ENCODE data around the gene ERFL. TPM values are rescaled to one million over a fixed set of nuclear protein-coding genes. Genes with fewer than 3 reads are reported as not detected.

ERFL gene
- polyA plus RNA-seq, 1 of the 3 experiments (the other 2 are of a cell fraction): 0.07 TPM

DNA sequence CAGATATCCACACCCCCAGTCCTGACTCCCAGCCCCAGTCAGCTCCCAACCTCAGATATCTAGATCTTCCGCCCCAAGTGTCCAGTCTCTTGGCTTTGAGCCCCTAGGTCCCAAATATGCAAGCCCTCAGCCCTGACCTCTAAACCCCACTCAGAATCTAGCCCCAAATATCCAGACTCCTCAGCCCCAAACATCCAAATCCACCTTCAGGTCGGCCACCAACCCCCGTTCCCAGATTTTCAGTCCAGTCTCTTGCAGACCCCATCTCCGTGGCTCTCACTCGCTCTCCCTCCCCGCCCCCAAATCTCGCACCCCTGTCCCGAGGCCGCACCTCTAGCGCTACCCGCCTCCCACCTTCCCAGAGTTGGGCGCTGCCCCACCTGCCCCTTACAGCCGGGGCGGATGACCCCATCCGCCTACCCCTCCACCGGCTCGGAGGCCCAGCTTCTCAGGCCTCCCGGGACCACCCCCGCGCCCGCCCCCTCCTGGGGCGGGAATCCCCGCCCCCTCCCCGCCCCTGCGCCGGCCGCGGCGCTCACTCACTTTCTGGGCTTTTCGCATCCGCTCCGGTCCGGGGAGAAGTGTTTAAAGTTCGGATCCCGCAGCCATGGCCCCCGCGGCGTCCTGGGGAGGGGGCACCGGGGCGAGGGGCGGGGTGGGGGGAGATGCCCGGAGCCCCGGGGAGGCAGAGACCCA, 604 bp downstream of the ERFL start:
- Histone ChIP-seq H3K4me2 (peak overlapping the region; percentile 93), H3K9me3 (no peaks in the 10 kb centered on the region), H3K36me3 (replicated peaks in 1 of 2; ENCODE audit: control insufficient read depth in 1 of 2, insufficient read depth in 2 of 2, low read length in 1 of 2) (no peaks in the 10 kb centered on the region), H3K9ac (no peak overlapping the region), H3K27me3 (ENCODE audit: insufficient read depth) (peaks cover 19% of the 10 kb centered on the region), H3K4me1 (ENCODE audit: control insufficient read depth in 1 of 2, insufficient read depth in 2 of 2, low read depth in 1 of 2, low read length in 1 of 2) (peaks cover 0 to 10% of the 10 kb centered on the region in 2 experiments; a peak in 2 of 4 replicates), H3K79me2 (ENCODE audit: insufficient read depth) (no peaks in the 10 kb centered on the region), H3K9me2 (no peaks in the 10 kb centered on the region), H4K20me1 (ENCODE audit: insufficient read depth) (no peaks in the 10 kb centered on the region), H3F3A (replicated peaks; ENCODE audit: insufficient read depth) (no peaks in the 10 kb centered on the region), H3K27ac (ENCODE audit: low read depth in 2 of 2, low read length in 1 of 2) (no peak overlapping the region), H3K4me3 (ENCODE audit: low read depth in 2 of 2, low read length in 1 of 2) (peak overlapping the region; percentile 47 to 51), H2AFZ (ENCODE audit: low read depth) (peak overlapping the region; percentile 22; the same call in 1 of the 2 replicates)
- peak; percentile 79 for DNase-seq
- POLR2A ChIA-PET: no interaction called here
- TF ChIP-seq FOXM1 (IDR thresholded peaks at IDR 0.05; ENCODE audit: low read depth): no peak
- TF ChIP-seq, protein P1, sequence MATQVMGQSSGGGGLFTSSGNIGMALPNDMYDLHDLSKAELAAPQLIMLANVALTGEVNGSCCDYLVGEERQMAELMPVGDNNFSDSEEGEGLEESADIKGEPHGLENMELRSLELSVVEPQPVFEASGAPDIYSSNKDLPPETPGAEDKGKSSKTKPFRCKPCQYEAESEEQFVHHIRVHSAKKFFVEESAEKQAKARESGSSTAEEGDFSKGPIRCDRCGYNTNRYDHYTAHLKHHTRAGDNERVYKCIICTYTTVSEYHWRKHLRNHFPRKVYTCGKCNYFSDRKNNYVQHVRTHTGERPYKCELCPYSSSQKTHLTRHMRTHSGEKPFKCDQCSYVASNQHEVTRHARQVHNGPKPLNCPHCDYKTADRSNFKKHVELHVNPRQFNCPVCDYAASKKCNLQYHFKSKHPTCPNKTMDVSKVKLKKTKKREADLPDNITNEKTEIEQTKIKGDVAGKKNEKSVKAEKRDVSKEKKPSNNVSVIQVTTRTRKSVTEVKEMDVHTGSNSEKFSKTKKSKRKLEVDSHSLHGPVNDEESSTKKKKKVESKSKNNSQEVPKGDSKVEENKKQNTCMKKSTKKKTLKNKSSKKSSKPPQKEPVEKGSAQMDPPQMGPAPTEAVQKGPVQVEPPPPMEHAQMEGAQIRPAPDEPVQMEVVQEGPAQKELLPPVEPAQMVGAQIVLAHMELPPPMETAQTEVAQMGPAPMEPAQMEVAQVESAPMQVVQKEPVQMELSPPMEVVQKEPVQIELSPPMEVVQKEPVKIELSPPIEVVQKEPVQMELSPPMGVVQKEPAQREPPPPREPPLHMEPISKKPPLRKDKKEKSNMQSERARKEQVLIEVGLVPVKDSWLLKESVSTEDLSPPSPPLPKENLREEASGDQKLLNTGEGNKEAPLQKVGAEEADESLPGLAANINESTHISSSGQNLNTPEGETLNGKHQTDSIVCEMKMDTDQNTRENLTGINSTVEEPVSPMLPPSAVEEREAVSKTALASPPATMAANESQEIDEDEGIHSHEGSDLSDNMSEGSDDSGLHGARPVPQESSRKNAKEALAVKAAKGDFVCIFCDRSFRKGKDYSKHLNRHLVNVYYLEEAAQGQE (IDR thresholded peaks at IDR 0.05; ENCODE audit: low read depth, low read length): no peak
- TF ChIP-seq, protein P2, sequence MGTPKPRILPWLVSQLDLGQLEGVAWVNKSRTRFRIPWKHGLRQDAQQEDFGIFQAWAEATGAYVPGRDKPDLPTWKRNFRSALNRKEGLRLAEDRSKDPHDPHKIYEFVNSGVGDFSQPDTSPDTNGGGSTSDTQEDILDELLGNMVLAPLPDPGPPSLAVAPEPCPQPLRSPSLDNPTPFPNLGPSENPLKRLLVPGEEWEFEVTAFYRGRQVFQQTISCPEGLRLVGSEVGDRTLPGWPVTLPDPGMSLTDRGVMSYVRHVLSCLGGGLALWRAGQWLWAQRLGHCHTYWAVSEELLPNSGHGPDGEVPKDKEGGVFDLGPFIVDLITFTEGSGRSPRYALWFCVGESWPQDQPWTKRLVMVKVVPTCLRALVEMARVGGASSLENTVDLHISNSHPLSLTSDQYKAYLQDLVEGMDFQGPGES (IDR thresholded peaks at IDR 0.05; ENCODE audit: low read depth, low read length): no peak
- WGBS (ENCODE audit: low lambda C conversion rate): 16% methylated on average over 31 of the region's 43 CpGs
- CTCF ChIA-PET: interaction anchor here (0.6 to 1.9 kb wide), 2 partner anchors 15 to 54 kb away, joined by 3 to 8 read pairs; no protein-coding TSS in a partner anchor

DNA sequence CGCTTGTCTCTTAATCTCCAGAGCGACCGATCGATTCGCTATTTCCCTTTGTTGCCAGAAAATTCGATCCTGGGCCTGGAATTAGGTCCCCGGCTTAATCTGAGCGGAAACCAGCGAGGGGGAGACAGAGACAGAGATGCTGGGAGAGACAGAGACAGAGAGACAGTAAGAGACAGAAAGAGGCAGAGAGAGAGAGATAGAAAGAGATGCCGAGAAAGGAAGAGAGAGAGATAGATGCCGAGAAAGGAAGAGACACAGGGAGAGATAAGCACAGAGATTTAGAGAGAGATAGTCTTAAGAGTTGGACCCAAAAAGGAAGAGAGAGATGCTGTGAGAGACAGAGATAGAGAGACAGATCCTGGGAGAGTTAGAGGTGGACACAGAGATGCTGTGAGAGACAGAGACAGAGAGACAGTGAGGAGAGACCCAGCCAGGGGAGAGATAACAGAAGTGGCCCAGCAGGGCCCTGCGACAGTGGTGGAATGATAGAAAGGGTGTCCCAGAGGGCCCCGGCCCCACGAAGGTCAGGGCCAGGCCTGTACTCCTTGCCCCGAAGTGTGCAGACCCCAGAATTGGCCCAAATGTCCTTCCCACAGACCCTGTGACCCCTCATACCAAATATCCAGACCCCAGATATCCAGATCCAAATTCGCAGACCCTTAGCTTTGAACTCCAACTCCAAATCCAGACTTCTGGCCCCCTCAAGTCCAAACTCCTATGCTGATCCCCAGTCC, 1.3 kb downstream of the ERFL start:
- WGBS (ENCODE audit: low lambda C conversion rate): 69% methylated on average over 16 of the region's 16 CpGs
- H3K27me3 ChIP-seq (ENCODE audit: insufficient read depth): peaks cover 17% of the 10 kb centered on the region
- no peaks in the 10 kb centered on the region for H3K36me3 ChIP-seq (replicated peaks in 1 of 2; ENCODE audit: control insufficient read depth in 1 of 2, insufficient read depth in 2 of 2, low read length in 1 of 2)
- no peaks in the 10 kb centered on the region for H3K79me2 ChIP-seq (ENCODE audit: insufficient read depth)
- no peaks in the 10 kb centered on the region for H3F3A ChIP-seq (replicated peaks; ENCODE audit: insufficient read depth)
- peaks cover 0 to 3% of the 10 kb centered on the region in 2 experiments; a peak in 2 of 4 replicates for H3K4me1 ChIP-seq (ENCODE audit: control insufficient read depth in 1 of 2, insufficient read depth in 2 of 2, low read depth in 1 of 2, low read length in 1 of 2)
- POLR2A ChIA-PET: no interaction called here
- H4K20me1 ChIP-seq (ENCODE audit: insufficient read depth): no peaks in the 10 kb centered on the region
- H2AFZ ChIP-seq (ENCODE audit: low read depth): no peak overlapping the region
- DNase-seq: no peak
- CTCF ChIA-PET: interaction anchor here (0.6 to 1.9 kb wide), 2 partner anchors 16 to 54 kb away, joined by 3 to 8 read pairs; no protein-coding TSS in a partner anchor
- no peaks in the 10 kb centered on the region for H3K9me2 ChIP-seq
- no peaks in the 10 kb centered on the region for H3K9me3 ChIP-seq
- no peak overlapping the region for H3K9ac ChIP-seq
- H3K27ac ChIP-seq (ENCODE audit: low read depth in 2 of 2, low read length in 1 of 2): no peak overlapping the region
- no peak overlapping the region for H3K4me2 ChIP-seq
- no peak overlapping the region for H3K4me3 ChIP-seq (ENCODE audit: low read depth in 2 of 2, low read length in 1 of 2)
- TF ChIP-seq ELF1 (IDR thresholded peaks at IDR 0.05) (no peak), RCOR1 (IDR thresholded peaks at IDR 0.05; ENCODE audit: low read length) (no peak), RXRA (IDR thresholded peaks at IDR 0.05; ENCODE audit: borderline replicate concordance, low read depth) (no peak), FOSL2 (IDR thresholded peaks at IDR 0.05; ENCODE audit: borderline replicate concordance, low read depth) (no peak), GABPA (IDR thresholded peaks at IDR 0.05; ENCODE audit: low read depth) (no peak), RFX5 (IDR thresholded peaks at IDR 0.05; ENCODE audit: low read length) (no peak), FOXM1 (IDR thresholded peaks at IDR 0.05; ENCODE audit: low read depth) (no peak), EZH2phosphoT487 (IDR thresholded peaks at IDR 0.05; ENCODE audit: borderline replicate concordance, low read depth) (no peak), NFIC (IDR thresholded peaks at IDR 0.05; ENCODE audit: borderline replicate concordance) (no peak), JUND (IDR thresholded peaks at IDR 0.05) (no peak), TEAD4 (IDR thresholded peaks at IDR 0.05; ENCODE audit: borderline replicate concordance, insufficient read depth) (no peak)
- TF ChIP-seq, protein P3, sequence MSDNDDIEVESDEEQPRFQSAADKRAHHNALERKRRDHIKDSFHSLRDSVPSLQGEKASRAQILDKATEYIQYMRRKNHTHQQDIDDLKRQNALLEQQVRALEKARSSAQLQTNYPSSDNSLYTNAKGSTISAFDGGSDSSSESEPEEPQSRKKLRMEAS (IDR thresholded peaks at IDR 0.05; ENCODE audit: low read depth): no peak
- TF ChIP-seq, protein P1 (IDR thresholded peaks at IDR 0.05; ENCODE audit: low read depth, low read length): no peak
- TF ChIP-seq, protein P4, sequence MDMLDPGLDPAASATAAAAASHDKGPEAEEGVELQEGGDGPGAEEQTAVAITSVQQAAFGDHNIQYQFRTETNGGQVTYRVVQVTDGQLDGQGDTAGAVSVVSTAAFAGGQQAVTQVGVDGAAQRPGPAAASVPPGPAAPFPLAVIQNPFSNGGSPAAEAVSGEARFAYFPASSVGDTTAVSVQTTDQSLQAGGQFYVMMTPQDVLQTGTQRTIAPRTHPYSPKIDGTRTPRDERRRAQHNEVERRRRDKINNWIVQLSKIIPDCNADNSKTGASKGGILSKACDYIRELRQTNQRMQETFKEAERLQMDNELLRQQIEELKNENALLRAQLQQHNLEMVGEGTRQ (IDR thresholded peaks at IDR 0.05; ENCODE audit: borderline replicate concordance, low read depth, low read length): no peak
